Lower leg skin (tissue), 4 donors: Measurements from ENCODE around the gene TFAP2B. TPM values are rescaled to one million over a fixed set of nuclear protein-coding genes. Genes with fewer than 3 reads are reported as not detected.

Experiments used
- DNase-seq, 2 donors: peaks; one replicate each; pipeline ENCODE4 v3.0.0-alpha.2; 2019; ENCODE audit warnings: low spot score in 2 of 2
- H3K4me3 ChIP-seq: fragments of 200-600 bp; sonication (generic); 2 replicates; pipeline ENCODE4 v1.5.1; 2017; ENCODE audit warnings: mild to moderate bottlenecking, low read depth; ENCODE audit not compliant: poor library complexity, severe bottlenecking
- CTCF ChIP-seq, 3 donors: fragments of 450-650 bp; IDR thresholded peaks; one replicate each; pipeline ENCODE4 v1.5.1; 2016; ENCODE audit warnings: antibody characterized with exemption in 3 of 3, mild to moderate bottlenecking in 3 of 3, moderate library complexity in 2 of 3
- POLR2A ChIP-seq, 2 donors: fragments of 450-650 bp; IDR thresholded peaks; one replicate each; pipeline ENCODE4 v1.6.1; 2016 to 2017; ENCODE audit warnings: antibody characterized with exemption in 2 of 2, mild to moderate bottlenecking in 1 of 2, moderate library complexity in 1 of 2
- WGBS, 2 donors: methylation state at CpG; one replicate each; pipeline ENCODE4 v1.1.5; 2018; 5-methylcytosine and 5-hydroxymethylcytosine counted together
- intact Hi-C: fragments of 100-400 bp; cut with DNase I; formaldehyde crosslinking; loops from one replicate; pipeline ENCODE4 v1.15.0; 2023; ENCODE audit warnings: low total_unique reads
- total RNA-seq, 4 donors: library from RNA; depleted of rRNA; stranded (reverse); fragments of >200 nt; gene quantifications; one replicate each; pipeline ENCODE4 v1.1.0, GENCODE V29; 2016

TFAP2B gene
- total RNA-seq, 4 donors from 2014 or later, result 1.9 to 6.8 (median 4.0) TPM

- WGBS, 2 donors, result 70 to 73% methylated on average over 3 of the region's 3 CpGs
- intact Hi-C loops, result no loop called here
- no peak for TF ChIP-seq CTCF (IDR thresholded peaks at IDR 0.05)
- TF ChIP-seq POLR2A (IDR thresholded peaks at IDR 0.05), result no peak
- no peak overlapping the region for H3K4me3 ChIP-seq
- DNase-seq, result no peak
Observed at GRCh38 chr6:50862176-50862575, 43.5 kb downstream of the TFAP2B start.

DNA sequence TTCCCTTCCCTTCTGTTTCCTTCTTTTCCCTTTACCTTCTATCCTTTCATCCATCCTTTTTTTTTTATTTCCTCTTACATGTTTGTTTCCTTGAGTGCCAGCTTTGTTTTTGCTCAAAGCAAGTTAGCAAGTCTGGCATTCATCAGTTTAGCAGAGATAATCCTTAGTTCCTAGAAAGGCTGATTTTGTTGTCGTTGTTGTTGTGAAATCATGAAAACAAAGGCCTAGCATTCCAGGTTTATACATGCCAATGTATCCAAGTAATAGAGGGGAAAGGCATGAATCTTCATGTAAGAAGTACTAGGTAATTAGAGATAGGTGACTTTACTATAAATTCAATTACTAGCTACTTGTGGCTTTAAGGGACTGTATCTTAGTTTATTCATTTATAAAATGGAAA lies 45.9 kb downstream of the TFAP2B start:
- intact Hi-C loops, result no loop called here
- no peak for DNase-seq
- H3K4me3 ChIP-seq, result no peak overlapping the region
- no peak for TF ChIP-seq POLR2A (IDR thresholded peaks at IDR 0.05)
- no peak for TF ChIP-seq CTCF (IDR thresholded peaks at IDR 0.05)
- 29 to 31% methylated on average over 1 of the region's 1 CpG for WGBS, 2 donors

- no peak for DNase-seq
- no peak for TF ChIP-seq POLR2A (IDR thresholded peaks at IDR 0.05)
- no peak for TF ChIP-seq CTCF (IDR thresholded peaks at IDR 0.05)
- 95 to 100% methylated on average over 1 of the region's 1 CpG for WGBS, 2 donors
- intact Hi-C loops, result no loop called here
- H3K4me3 ChIP-seq, result no peak overlapping the region
Observed at GRCh38 chr6:50868466-50868865, 49.8 kb downstream of the TFAP2B start.

DNA sequence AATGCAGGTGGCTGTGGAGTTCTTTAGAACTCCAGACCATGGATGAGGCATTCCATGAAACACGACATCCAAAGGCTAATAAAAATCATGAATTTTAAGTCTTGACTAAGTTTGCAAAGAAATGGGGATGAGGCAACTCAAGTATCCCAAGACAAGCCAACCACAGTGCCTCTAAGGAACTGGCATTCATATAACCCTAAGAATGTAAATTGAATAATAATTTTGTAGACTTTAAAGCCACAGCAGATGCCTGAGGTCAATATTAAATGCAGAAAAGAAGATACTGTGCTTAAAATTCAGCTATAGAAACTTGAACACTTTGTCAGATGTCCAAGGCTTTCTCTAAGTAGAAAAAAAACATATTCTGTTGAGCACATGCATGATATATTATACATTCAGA lies 54.5 kb downstream of the TFAP2B start:
- WGBS, 2 donors, result 65 to 74% methylated on average over 1 of the region's 1 CpG
- TF ChIP-seq CTCF (IDR thresholded peaks at IDR 0.05) (no peak), POLR2A (IDR thresholded peaks at IDR 0.05) (no peak)
- no peak overlapping the region for H3K4me3 ChIP-seq
- DNase-seq, result no peak
- intact Hi-C loops, result no loop called here

DNA sequence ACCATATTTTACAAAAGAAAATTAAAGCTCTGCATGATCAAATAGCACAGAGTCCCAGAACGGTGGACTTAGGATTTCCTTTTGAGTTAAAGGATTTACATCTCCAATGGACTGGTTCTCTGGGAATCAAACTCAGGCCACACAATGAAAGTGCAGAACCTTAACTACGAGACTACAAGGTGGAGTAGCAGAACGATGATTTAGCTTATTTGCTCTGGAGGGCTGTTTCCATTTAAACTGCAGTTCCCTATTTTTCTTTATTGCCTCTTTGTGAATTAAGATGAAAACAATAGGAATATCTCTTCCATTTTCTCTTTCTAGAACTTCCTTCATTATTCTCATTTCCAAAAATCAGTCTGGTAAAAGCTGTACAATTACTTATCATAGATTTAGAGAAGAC lies 65.7 kb downstream of the TFAP2B start:
- H3K4me3 ChIP-seq, result no peak overlapping the region
- DNase-seq, result no peak
- intact Hi-C loops, result no loop called here
- TF ChIP-seq CTCF (IDR thresholded peaks at IDR 0.05) (no peak), POLR2A (IDR thresholded peaks at IDR 0.05) (no peak)
- 63 to 72% methylated on average over 3 of the region's 3 CpGs for WGBS, 2 donors

DNA sequence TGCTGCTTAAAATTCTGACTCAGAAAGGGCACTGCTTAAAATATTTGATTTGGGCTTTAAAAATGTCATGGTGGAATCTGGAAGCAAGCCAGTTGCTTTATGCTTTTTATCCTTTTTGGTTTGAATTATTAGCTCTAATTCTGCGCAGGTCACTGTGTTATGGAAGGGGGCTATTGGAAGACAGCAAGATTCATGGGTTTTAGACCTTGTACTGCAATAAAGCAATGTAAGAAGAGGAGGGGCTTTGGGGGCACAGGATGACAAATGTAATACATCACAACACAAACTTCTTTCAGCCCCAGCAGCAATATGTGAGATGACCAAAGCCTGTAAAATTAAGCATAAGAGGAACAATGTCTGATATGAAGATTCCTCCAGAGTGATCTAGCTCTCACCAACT lies 68.4 kb downstream of the TFAP2B start:
- H3K4me3 ChIP-seq, result no peak overlapping the region
- 81 to 85% methylated on average over 1 of the region's 1 CpG for WGBS, 2 donors
- intact Hi-C loops, result no loop called here
- TF ChIP-seq POLR2A (IDR thresholded peaks at IDR 0.05), result no peak
- no peak for TF ChIP-seq CTCF (IDR thresholded peaks at IDR 0.05)
- no peak for DNase-seq
